Progenitor cell of endocrine pancreas (in vitro differentiated cells): ENCODE measurements around the gene APOE. TPM values are rescaled to one million over a fixed set of nuclear protein-coding genes. Genes with fewer than 3 reads are reported as not detected.
A peak's percentile ranks its signal among the peaks of the same experiment; 100 is the strongest.

Experiments used
- DNase-seq: peaks from one replicate; pipeline ENCODE4 v3.0.0; 2021; ENCODE audit warnings: low spot score; ENCODE audit not compliant: unreplicated experiment
- H3K27ac Mint-ChIP-seq: 2 replicates; pipeline ENCODE4 v1.8.0; 2021; ENCODE audit warnings: mild to moderate bottlenecking, moderate library complexity, mixed read lengths
- H3K27me3 Mint-ChIP-seq: 2 replicates; pipeline ENCODE4 v1.8.0; 2021; ENCODE audit warnings: mixed read lengths
- H3K36me3 Mint-ChIP-seq: 2 replicates; pipeline ENCODE4 v1.8.0; 2022; ENCODE audit warnings: mixed read lengths; ENCODE audit not compliant: insufficient read depth
- H3K4me1 Mint-ChIP-seq: 2 replicates; pipeline ENCODE4 v1.8.0; 2021; ENCODE audit warnings: low read depth, mixed read lengths
- H3K4me3 Mint-ChIP-seq: 2 replicates; pipeline ENCODE4 v1.8.0; 2021; ENCODE audit warnings: low read depth, mild to moderate bottlenecking, moderate library complexity, mixed read lengths
- H3K9me3 Mint-ChIP-seq: 2 replicates; pipeline ENCODE4 v1.8.0; 2021; ENCODE audit warnings: low read depth, mixed read lengths
- CTCF ChIP-seq: fragments of 200-600 bp; sonication (generic); IDR thresholded peaks from one replicate; pipeline ENCODE4 v1.5.0; 2021; ENCODE audit warnings: antibody characterized with exemption, mild to moderate bottlenecking; ENCODE audit not compliant: unreplicated experiment
- total RNA-seq: library from RNA; stranded (reverse); gene quantifications from 2 replicates; pipeline ENCODE4 v1.2.1, GENCODE V29; 2021

The APOE gene
- total RNA-seq, 1 donor from 2014 or later = 198 TPM

- Mint-ChIP-seq H3K36me3 (no peaks in the 10 kb centered on the region), H3K4me1 (peaks cover 21% of the 10 kb centered on the region), H3K4me3 (peak within 1 kb of the TSS; percentile 98), H3K9me3 (no peaks in the 10 kb centered on the region), H3K27me3 (no peaks in the 10 kb centered on the region), H3K27ac (peak within 1 kb of the TSS; percentile 99)
- no peak for TF ChIP-seq CTCF
- peak; percentile 92 for DNase-seq
These were observed 49.3 kb downstream of the APOE start, which contains the start of gene CLPTM1 for GRCh38 chr19:44954649-44955504. Gene CLPTM1 (plus strand): TSS chr19:44955380. CDS start chr19:44955396, 16 bp downstream.

GRCh38 chr19:44955505-44956439, 50.2 kb downstream of the APOE start:
- Mint-ChIP-seq H3K36me3 (no peaks in the 10 kb centered on the region), H3K4me3 (peak overlapping the region; percentile 98), H3K4me1 (peaks cover 21% of the 10 kb centered on the region), H3K27me3 (no peaks in the 10 kb centered on the region), H3K9me3 (no peaks in the 10 kb centered on the region), H3K27ac (peak overlapping the region; percentile 54)
- no peak for TF ChIP-seq CTCF
- no peak for DNase-seq

- Mint-ChIP-seq H3K9me3 (no peaks in the 10 kb centered on the region), H3K27ac (peak overlapping the region; percentile 68), H3K27me3 (no peaks in the 10 kb centered on the region), H3K36me3 (peaks cover 2% of the 10 kb centered on the region), H3K4me1 (peaks cover 19% of the 10 kb centered on the region), H3K4me3 (peak overlapping the region; percentile 98)
- DNase-seq = no peak
- TF ChIP-seq CTCF = no peak
These were observed 51.9 kb downstream of the APOE start for GRCh38 chr19:44957526-44957925.

GRCh38 chr19:44958090-44958489, 52.5 kb downstream of the APOE start:
- no peak for DNase-seq
- peaks cover 2% of the 10 kb centered on the region for H3K36me3 Mint-ChIP-seq
- TF ChIP-seq CTCF = no peak
- peak overlapping the region; percentile 68 for H3K27ac Mint-ChIP-seq
- no peaks in the 10 kb centered on the region for H3K27me3 Mint-ChIP-seq
- no peak overlapping the region for H3K4me3 Mint-ChIP-seq
- no peaks in the 10 kb centered on the region for H3K9me3 Mint-ChIP-seq
- peaks cover 19% of the 10 kb centered on the region for H3K4me1 Mint-ChIP-seq

Other genes starting within 250 kb of the APOE start
- gene CEACAM19, start 234.3 kb upstream of the APOE start, total RNA-seq = 25.8 and 29.8 TPM in 2 replicates
- gene CEACAM16, start 206.6 kb upstream of the APOE start, total RNA-seq = not detected in 2 replicates
- gene BCL3, start 157.1 kb upstream of the APOE start, total RNA-seq = 2.9 and 3.8 TPM in 2 replicates
- 15.4 and 16.2 TPM in 2 replicates for gene CBLC, start 127.9 kb upstream of the APOE start, total RNA-seq
- 197 and 211 TPM in 2 replicates for gene BCAM, start 96.7 kb upstream of the APOE start, total RNA-seq
- gene NECTIN2, start 59.5 kb upstream of the APOE start, total RNA-seq = 201 and 203 TPM in 2 replicates
- gene TOMM40, start 14.5 kb upstream of the APOE start, total RNA-seq = 63.0 and 67.1 TPM in 2 replicates
- 85.5 and 89.4 TPM in 2 replicates for gene APOC1, start 8.8 kb downstream of the APOE start, total RNA-seq
- not detected in 2 replicates for gene APOC4, start 36.4 kb downstream of the APOE start, total RNA-seq
- gene APOC2, start 40.3 kb downstream of the APOE start, total RNA-seq = not detected in 2 replicates
- 95.5 and 98.8 TPM in 2 replicates for gene CLPTM1, start 49.6 kb downstream of the APOE start, total RNA-seq
- gene RELB, start 95.7 kb downstream of the APOE start, total RNA-seq = 6.2 and 6.8 TPM in 2 replicates
- 111 and 123 TPM in 2 replicates for gene CLASRP, start 133.2 kb downstream of the APOE start, total RNA-seq
- 1.1 and 1.3 TPM in 2 replicates for gene ZNF296, start 170.7 kb downstream of the APOE start, total RNA-seq
- 29.8 and 39.4 TPM in 2 replicates for gene GEMIN7, start 173.5 kb downstream of the APOE start, total RNA-seq
- 44.8 and 45.8 TPM in 2 replicates for gene PPP1R37, start 187.4 kb downstream of the APOE start, total RNA-seq